SU-DHL-6 (cell line): ENCODE measurements around the gene EIF4H.

Experiments
- H2AFZ ChIP-seq: fragments of 200-600 bp; sonication (generic); 2 replicates; pipeline ENCODE4 v1.6.1; 2014; ENCODE audit warnings: low read depth, mild to moderate bottlenecking, moderate library complexity, mixed read lengths, antibody characterized with exemption, low read length; ENCODE audit not compliant: severe bottlenecking
- H3F3A ChIP-seq: fragments of 200-600 bp; shearing (Covaris generic); 2 replicates; pipeline ENCODE4 v1.6.0; 2016; ENCODE audit warnings: antibody characterized with exemption, mild to moderate bottlenecking; ENCODE audit not compliant: insufficient read depth
- H3K27ac ChIP-seq: fragments of 200-600 bp; sonication (generic); 2 replicates; pipeline ENCODE4 v1.5.1; 2016; ENCODE audit warnings: low read depth, mild to moderate bottlenecking, low read length, moderate library complexity, mixed read lengths
- H3K27me3 ChIP-seq: fragments of 200-600 bp; sonication (generic), shearing (Covaris generic); 2 replicates; pipeline ENCODE4 v1.6.0; 2014; ENCODE audit warnings: mild to moderate bottlenecking, low read length
- H3K36me3 ChIP-seq: fragments of 200-600 bp; sonication (generic); 2 replicates; pipeline ENCODE4 v1.6.1; 2014; ENCODE audit warnings: mild to moderate bottlenecking, low read length, mixed read lengths
- H3K4me2 ChIP-seq: fragments of 300-600, 200-600 bp; shearing (Covaris generic), sonication (generic); 2 replicates; pipeline ENCODE4 v1.6.0; 2014; ENCODE audit warnings: low read length, low read depth, mild to moderate bottlenecking; ENCODE audit not compliant: poor library complexity, severe bottlenecking
- H3K4me3 ChIP-seq: fragments of 200-600 bp; sonication (generic); 2 replicates; pipeline ENCODE4 v1.5.1; 2014; ENCODE audit warnings: antibody characterized with exemption, low read length, mild to moderate bottlenecking, mixed read lengths; ENCODE audit not compliant: insufficient read depth, poor library complexity, severe bottlenecking
- H3K79me2 ChIP-seq: fragments of 200-600 bp; sonication (generic); 2 replicates; pipeline ENCODE4 v1.6.1; 2014; ENCODE audit warnings: mild to moderate bottlenecking, low read length, moderate library complexity; ENCODE audit not compliant: insufficient read depth
- H3K9ac ChIP-seq: fragments of 200-600 bp; sonication (generic); 2 replicates; pipeline ENCODE4 v1.7.0; 2014; ENCODE audit warnings: mild to moderate bottlenecking, low read length
- H3K9me2 ChIP-seq: fragments of 200-600 bp; sonication (generic); replicated peaks from 2 replicates; pipeline ENCODE4 v1.6.1; 2014; ENCODE audit warnings: low read length; ENCODE audit not compliant: insufficient read depth
- H3K9me3 ChIP-seq: fragments of 200-600 bp; sonication (generic); 2 replicates; pipeline ENCODE4 v1.6.1; 2014; ENCODE audit warnings: low read length, mixed read lengths; ENCODE audit not compliant: insufficient read depth
- H4K20me1 ChIP-seq: fragments of 200-600 bp; sonication (generic); 2 replicates; pipeline ENCODE4 v1.6.1; 2014; ENCODE audit warnings: low read depth, mild to moderate bottlenecking, antibody characterized with exemption, low read length, moderate library complexity, mixed read lengths
- EZH2phosphoT487 ChIP-seq: fragments of 200-600 bp; sonication (generic), shearing (Covaris generic); conservative IDR thresholded peaks from 2 replicates; pipeline ENCODE4 v1.6.1; 2018; ENCODE audit warnings: mild to moderate bottlenecking, antibody characterized with exemption, low read length, moderate library complexity, mixed read lengths
- TF ChIP-seq, protein P1 (sequence below): fragments of 200-600 bp; sonication (generic); IDR thresholded peaks from one replicate; pipeline ENCODE4 v1.5.1; 2017; ENCODE audit warnings: antibody characterized with exemption, mild to moderate bottlenecking, low read length, moderate library complexity; ENCODE audit not compliant: insufficient read depth, poor library complexity, severe bottlenecking

Gene EIF4H

GRCh38 chr7:74197449-74198124 lies 23.4 kb downstream of the EIF4H start:
- Histone ChIP-seq H3K79me2 (peaks cover 4% of the 10 kb centered on the region; the same call in 1 of the 2 replicates), H3K27me3 (no peaks in the 10 kb centered on the region), H3K36me3 (peaks cover 10% of the 10 kb centered on the region; the same call in 1 of the 2 replicates), H3K4me2 (no peak overlapping the region), H4K20me1 (peaks cover 4% of the 10 kb centered on the region; the same call in 1 of the 2 replicates), H3K4me3 (no peak overlapping the region), H3K9ac (no peak overlapping the region), H3K27ac (no peak overlapping the region), H2AFZ (no peak overlapping the region), H3K9me2 (no peaks in the 10 kb centered on the region), H3F3A (no peaks in the 10 kb centered on the region; the same call in 1 of the 2 replicates), H3K9me3 (no peaks in the 10 kb centered on the region)
- TF ChIP-seq, protein P1, sequence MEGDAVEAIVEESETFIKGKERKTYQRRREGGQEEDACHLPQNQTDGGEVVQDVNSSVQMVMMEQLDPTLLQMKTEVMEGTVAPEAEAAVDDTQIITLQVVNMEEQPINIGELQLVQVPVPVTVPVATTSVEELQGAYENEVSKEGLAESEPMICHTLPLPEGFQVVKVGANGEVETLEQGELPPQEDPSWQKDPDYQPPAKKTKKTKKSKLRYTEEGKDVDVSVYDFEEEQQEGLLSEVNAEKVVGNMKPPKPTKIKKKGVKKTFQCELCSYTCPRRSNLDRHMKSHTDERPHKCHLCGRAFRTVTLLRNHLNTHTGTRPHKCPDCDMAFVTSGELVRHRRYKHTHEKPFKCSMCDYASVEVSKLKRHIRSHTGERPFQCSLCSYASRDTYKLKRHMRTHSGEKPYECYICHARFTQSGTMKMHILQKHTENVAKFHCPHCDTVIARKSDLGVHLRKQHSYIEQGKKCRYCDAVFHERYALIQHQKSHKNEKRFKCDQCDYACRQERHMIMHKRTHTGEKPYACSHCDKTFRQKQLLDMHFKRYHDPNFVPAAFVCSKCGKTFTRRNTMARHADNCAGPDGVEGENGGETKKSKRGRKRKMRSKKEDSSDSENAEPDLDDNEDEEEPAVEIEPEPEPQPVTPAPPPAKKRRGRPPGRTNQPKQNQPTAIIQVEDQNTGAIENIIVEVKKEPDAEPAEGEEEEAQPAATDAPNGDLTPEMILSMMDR: no peak
- no peak for TF ChIP-seq EZH2phosphoT487

GRCh38 chr7:74199551-74200355 lies 25.6 kb downstream of the EIF4H start:
- Histone ChIP-seq H3K4me3 (no peak overlapping the region), H3K9me2 (no peaks in the 10 kb centered on the region), H3K27ac (no peak overlapping the region), H3K9ac (no peak overlapping the region), H4K20me1 (no peaks in the 10 kb centered on the region), H3K9me3 (no peaks in the 10 kb centered on the region), H3K4me2 (no peak overlapping the region), H3K27me3 (no peaks in the 10 kb centered on the region), H3F3A (no peaks in the 10 kb centered on the region; the same call in 1 of the 2 replicates), H3K36me3 (no peaks in the 10 kb centered on the region), H3K79me2 (no peaks in the 10 kb centered on the region), H2AFZ (no peak overlapping the region)
- no peak for TF ChIP-seq EZH2phosphoT487
- TF ChIP-seq, protein P1: no peak

- Histone ChIP-seq H3K27me3 (no peaks in the 10 kb centered on the region), H3K9me3 (no peaks in the 10 kb centered on the region), H2AFZ (no peak overlapping the region), H3K4me3 (no peak overlapping the region), H3K4me2 (no peak overlapping the region), H3K27ac (no peak overlapping the region), H3K9ac (no peak overlapping the region), H3K36me3 (no peaks in the 10 kb centered on the region), H3F3A (no peaks in the 10 kb centered on the region; the same call in 1 of the 2 replicates), H4K20me1 (no peaks in the 10 kb centered on the region), H3K9me2 (no peaks in the 10 kb centered on the region), H3K79me2 (no peaks in the 10 kb centered on the region)
- TF ChIP-seq EZH2phosphoT487: no peak
- TF ChIP-seq, protein P1: peak; percentile 65
Measured at GRCh38 chr7:74202841-74203556, 28.8 kb downstream of the EIF4H start.
